ENCODE data around the gene AP1G2.

Gene AP1G2

GRCh38 chr14:23569443-23570151 is 2.0 kb upstream of the AP1G2 start:
- no peak for DNase-seq

- peak; percentile 18 for DNase-seq
Measured at GRCh38 chr14:23568600-23569331, 1.2 kb upstream of the AP1G2 start.

- DNase-seq, result no peak
Measured at GRCh38 chr14:23568021-23568599, 519 bp upstream of the AP1G2 start.

GRCh38 chr14:23566778-23567185 is 809 bp downstream of the AP1G2 start:
- DNase-seq, result no peak

- no peak for DNase-seq
Measured at GRCh38 chr14:23566112-23566777, 1.3 kb downstream of the AP1G2 start.

- DNase-seq, result no peak
Measured at GRCh38 chr14:23565626-23566025, 2.0 kb downstream of the AP1G2 start.

GRCh38 chr14:23564876-23565275 is 2.7 kb downstream of the AP1G2 start:
- DNase-seq, result no peak

GRCh38 chr14:23564181-23564812 is 3.3 kb downstream of the AP1G2 start:
- no peak for DNase-seq

GRCh38 chr14:23563473-23564180 is 4.0 kb downstream of the AP1G2 start:
- DNase-seq, result no peak

GRCh38 chr14:23562822-23563472 is 4.6 kb downstream of the AP1G2 start:
- DNase-seq, result no peak

- DNase-seq, result no peak
Measured at GRCh38 chr14:23561873-23562821, 5.4 kb downstream of the AP1G2 start.

- no peak for DNase-seq
Measured at GRCh38 chr14:23561259-23561658, 6.3 kb downstream of the AP1G2 start.

GRCh38 chr14:23559926-23560520 is 7.6 kb downstream of the AP1G2 start:
- DNase-seq, result no peak

- no peak for DNase-seq
Measured at GRCh38 chr14:23559010-23559925, 8.3 kb downstream of the AP1G2 start.

- no peak for DNase-seq
Measured at GRCh38 chr14:23558346-23559009, 9.1 kb downstream of the AP1G2 start.

GRCh38 chr14:23557946-23558345 is 9.6 kb downstream of the AP1G2 start:
- DNase-seq, result no peak

GRCh38 chr14:23557521-23557920 is 10.1 kb downstream of the AP1G2 start:
- no peak for DNase-seq

- no peak for DNase-seq
Measured at GRCh38 chr14:23556700-23557440, 10.7 kb downstream of the AP1G2 start.
